Spleen (tissue), 7 donors: Measurements from ENCODE around the gene MOCS1.

Experiments used
- POLR2A ChIP-seq, 3 donors: fragments of 450-650 bp; IDR thresholded peaks; one replicate each; pipeline ENCODE4 v1.5.1; 2017; ENCODE audit warnings: antibody characterized with exemption in 3 of 3, mild to moderate bottlenecking in 1 of 3
- TF ChIP-seq, protein P1 (sequence below), 11 experiments: fragments of 200-600 bp in 7 of 11; fragments of 450-650 bp in 4 of 11; sonication (generic) in 4 of 11; IDR thresholded peaks in 8 of 11; conservative IDR thresholded peaks in 3 of 11; 1 replicate in 7 of 11; 2 replicates in 4 of 11; pipeline versions ENCODE4 v1.4.0 to v1.8.0; 2016 to 2021; ENCODE audit warnings: antibody characterized with exemption in 11 of 11, inconsistent platforms in 4 of 11, mild to moderate bottlenecking in 1 of 11
- donor health status: DM: no; HTN: no; CAD: no; lungs with moderate emphysema.
- donor health status: DM: no; HTN: no; CAD: no.
- donor health status: DM: no; HTN: no; CAD: no.

DNA sequence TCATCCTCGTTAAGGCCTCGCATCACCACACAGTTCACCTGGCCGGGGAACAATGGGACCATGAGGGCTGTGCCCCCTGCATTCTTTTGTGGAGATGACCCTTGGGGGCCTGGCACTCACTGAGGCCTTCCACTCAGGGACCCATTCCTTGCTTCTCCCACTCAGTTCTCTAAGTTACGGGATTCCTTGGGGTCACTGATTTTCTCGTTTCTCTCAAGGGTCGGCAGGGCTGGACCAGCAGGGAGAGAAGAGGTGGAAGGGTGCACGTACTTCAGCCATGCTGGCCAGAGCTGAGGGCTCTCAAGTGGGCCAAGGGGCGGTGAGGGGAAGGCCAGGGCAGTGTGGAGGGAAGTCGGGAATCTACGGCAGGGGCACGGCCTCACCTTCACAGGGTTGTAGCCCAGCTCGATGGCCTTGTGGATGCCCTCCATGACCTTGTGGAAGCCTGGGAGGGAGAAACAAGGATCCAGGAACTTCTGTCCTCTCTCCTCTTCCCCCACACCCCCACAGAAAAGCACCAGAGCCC, 20.8 kb downstream of the MOCS1 start:
- TF ChIP-seq, protein P1, sequence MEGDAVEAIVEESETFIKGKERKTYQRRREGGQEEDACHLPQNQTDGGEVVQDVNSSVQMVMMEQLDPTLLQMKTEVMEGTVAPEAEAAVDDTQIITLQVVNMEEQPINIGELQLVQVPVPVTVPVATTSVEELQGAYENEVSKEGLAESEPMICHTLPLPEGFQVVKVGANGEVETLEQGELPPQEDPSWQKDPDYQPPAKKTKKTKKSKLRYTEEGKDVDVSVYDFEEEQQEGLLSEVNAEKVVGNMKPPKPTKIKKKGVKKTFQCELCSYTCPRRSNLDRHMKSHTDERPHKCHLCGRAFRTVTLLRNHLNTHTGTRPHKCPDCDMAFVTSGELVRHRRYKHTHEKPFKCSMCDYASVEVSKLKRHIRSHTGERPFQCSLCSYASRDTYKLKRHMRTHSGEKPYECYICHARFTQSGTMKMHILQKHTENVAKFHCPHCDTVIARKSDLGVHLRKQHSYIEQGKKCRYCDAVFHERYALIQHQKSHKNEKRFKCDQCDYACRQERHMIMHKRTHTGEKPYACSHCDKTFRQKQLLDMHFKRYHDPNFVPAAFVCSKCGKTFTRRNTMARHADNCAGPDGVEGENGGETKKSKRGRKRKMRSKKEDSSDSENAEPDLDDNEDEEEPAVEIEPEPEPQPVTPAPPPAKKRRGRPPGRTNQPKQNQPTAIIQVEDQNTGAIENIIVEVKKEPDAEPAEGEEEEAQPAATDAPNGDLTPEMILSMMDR (IDR thresholded peaks at IDR 0.05 in 8 of 11, conservative IDR thresholded peaks at IDR 0.05 in 3 of 11) = no peak
- TF ChIP-seq POLR2A (IDR thresholded peaks at IDR 0.05) = no peak
